Upper lobe of right lung (tissue), 1 donor: ENCODE measurements around the gene PLEKHJ1. TPM values are rescaled to one million over a fixed set of nuclear protein-coding genes. Genes with fewer than 3 reads are reported as not detected.

ENCODE experiments used
- ATAC-seq: fragments of 200-7000 bp; cut with Tn5 transposase; one replicate; pipeline ENCODE4 v1.9.1; 2020; ENCODE audit warnings: mild to moderate bottlenecking, moderate library complexity
- DNase-seq: peaks from one replicate; pipeline ENCODE4 v3.0.0-alpha.2; 2020
- H3K27ac ChIP-seq: fragments of 200-600 bp; one replicate; pipeline ENCODE4 v1.8.0; 2022
- H3K27me3 ChIP-seq: fragments of 200-600 bp; one replicate; pipeline ENCODE4 v1.8.0; 2022; ENCODE audit warnings: mild to moderate bottlenecking
- H3K36me3 ChIP-seq: fragments of 200-600 bp; one replicate; pipeline ENCODE4 v1.8.0; 2022
- H3K4me1 ChIP-seq: fragments of 200-600 bp; one replicate; pipeline ENCODE4 v1.8.0; 2022
- H3K4me3 ChIP-seq: fragments of 200-600 bp; one replicate; pipeline ENCODE4 v1.8.0; 2022; ENCODE audit warnings: mild to moderate bottlenecking
- H3K9me3 ChIP-seq: fragments of 200-600 bp; one replicate; pipeline ENCODE4 v1.8.0; 2022
- CTCF ChIP-seq: fragments of 200-600 bp; IDR thresholded peaks from one replicate; pipeline ENCODE4 v1.8.0; 2022; ENCODE audit warnings: antibody characterized with exemption
- intact Hi-C: fragments of 100-400 bp; cut with DNase I; formaldehyde crosslinking; loops from one replicate; pipeline ENCODE4 v1.11.0; 2022
- total RNA-seq: library from RNA; stranded (reverse); fragmentation: NEBNext Ultra II Directional; extraction: Animal tissue kit (Norgen Biotek cat#: 25700); gene quantifications from one replicate; pipeline ENCODE4 v1.2.1, GENCODE V29; 2021
- donor health status: DM: no; HTN: yes; CAD: no; lungs with severe emphysema.

The PLEKHJ1 gene
- total RNA-seq, 1 donor from 2014 or later: 54.6 TPM

- ATAC-seq (no peak), DNase-seq (no peak)
- H3K9me3 ChIP-seq: no peaks in the 10 kb centered on the region
- H3K27ac ChIP-seq: no peak overlapping the region
- peaks cover 80% of the 10 kb centered on the region for H3K36me3 ChIP-seq
- H3K4me3 ChIP-seq: no peak overlapping the region
- intact Hi-C loops: loop anchor here (10.0 kb wide), 1 partner anchor 73 kb away; the partner anchor contains the start of gene AP3D1
- no peaks in the 10 kb centered on the region for H3K4me1 ChIP-seq
- H3K27me3 ChIP-seq: no peaks in the 10 kb centered on the region
- TF ChIP-seq CTCF: no peak
Observed at GRCh38 chr19:2227415-2228156, 8.5 kb downstream of the PLEKHJ1 start.

GRCh38 chr19:2226840-2227360, 9.2 kb downstream of the PLEKHJ1 start:
- H3K4me3 ChIP-seq: no peak overlapping the region
- H3K36me3 ChIP-seq: peaks cover 82% of the 10 kb centered on the region
- no peaks in the 10 kb centered on the region for H3K4me1 ChIP-seq
- no peaks in the 10 kb centered on the region for H3K9me3 ChIP-seq
- ATAC-seq (no peak), DNase-seq (no peak)
- intact Hi-C loops: loop anchor here (10.0 kb wide), 1 partner anchor 72 kb away; the partner anchor contains the start of gene AP3D1
- H3K27me3 ChIP-seq: no peaks in the 10 kb centered on the region
- no peak overlapping the region for H3K27ac ChIP-seq
- no peak for TF ChIP-seq CTCF

- H3K36me3 ChIP-seq: peaks cover 82% of the 10 kb centered on the region
- no peaks in the 10 kb centered on the region for H3K27me3 ChIP-seq
- DNase-seq (no peak), ATAC-seq (no peak)
- no peaks in the 10 kb centered on the region for H3K4me1 ChIP-seq
- H3K27ac ChIP-seq: no peak overlapping the region
- no peak for TF ChIP-seq CTCF
- H3K4me3 ChIP-seq: no peak overlapping the region
- no peaks in the 10 kb centered on the region for H3K9me3 ChIP-seq
- intact Hi-C loops: loop anchor here (10.0 kb wide), 1 partner anchor 71 kb away; the partner anchor contains the start of gene AP3D1
Observed at GRCh38 chr19:2226051-2226839, 9.9 kb downstream of the PLEKHJ1 start.

- H3K27me3 ChIP-seq: no peaks in the 10 kb centered on the region
- intact Hi-C loops: loop anchor here (10.0 kb wide), 1 partner anchor 71 kb away; the partner anchor contains the start of gene AP3D1
Observed at GRCh38 chr19:2225415-2226050, 10.6 kb downstream of the PLEKHJ1 start.

More at GRCh38 chr19:2225415-2226050, 10.6 kb downstream of the PLEKHJ1 start:
- ATAC-seq: no peak
- no peak overlapping the region for H3K4me3 ChIP-seq
- TF ChIP-seq CTCF: no peak
- H3K9me3 ChIP-seq: no peaks in the 10 kb centered on the region
- no peak for DNase-seq
- H3K36me3 ChIP-seq: peaks cover 82% of the 10 kb centered on the region
- no peaks in the 10 kb centered on the region for H3K4me1 ChIP-seq
- no peak overlapping the region for H3K27ac ChIP-seq
